AG04449 (cell line): Measurements from ENCODE around the gene PAGE2B.
"Not testable (repeated sequence)": the region's sequence is repeated elsewhere in the genome, so short reads cannot be mapped to it uniquely, and the experiment has no call there.

Experiments used
- CTCF ChIA-PET: fragments of 350-600 bp; formaldehyde crosslinking; extraction: SDS; loops from one replicate; lab custom pipeline; 2021; ENCODE audit warnings: antibody characterized with exemption; lab: Yijun Ruan, JAX
- POLR2A ChIA-PET: fragments of 400-600, 350-600 bp; formaldehyde crosslinking; extraction: SDS; loops from one replicate; lab custom pipeline; 2020; ENCODE audit warnings: antibody characterized with exemption, inconsistent platforms; lab: Yijun Ruan, JAX
- DNase-seq: peaks from one replicate; pipeline ENCODE4 v3.0.0-alpha.2; 2010; ENCODE audit warnings: low read depth, low spot score
- H3K4me3 ChIP-seq: 2 replicates; pipeline ENCODE4 v1.5.1; 2011; ENCODE audit warnings: low read depth, mild to moderate bottlenecking, control low read depth, low read length
- TF ChIP-seq, protein P1 (sequence below): IDR thresholded peaks from one replicate; pipeline ENCODE4 v1.5.1; 2011; ENCODE audit warnings: mild to moderate bottlenecking, moderate library complexity, low read length, control low read depth, inconsistent platforms; ENCODE audit not compliant: insufficient read depth; ENCODE audit errors: missing control alignments

The PAGE2B gene

DNA sequence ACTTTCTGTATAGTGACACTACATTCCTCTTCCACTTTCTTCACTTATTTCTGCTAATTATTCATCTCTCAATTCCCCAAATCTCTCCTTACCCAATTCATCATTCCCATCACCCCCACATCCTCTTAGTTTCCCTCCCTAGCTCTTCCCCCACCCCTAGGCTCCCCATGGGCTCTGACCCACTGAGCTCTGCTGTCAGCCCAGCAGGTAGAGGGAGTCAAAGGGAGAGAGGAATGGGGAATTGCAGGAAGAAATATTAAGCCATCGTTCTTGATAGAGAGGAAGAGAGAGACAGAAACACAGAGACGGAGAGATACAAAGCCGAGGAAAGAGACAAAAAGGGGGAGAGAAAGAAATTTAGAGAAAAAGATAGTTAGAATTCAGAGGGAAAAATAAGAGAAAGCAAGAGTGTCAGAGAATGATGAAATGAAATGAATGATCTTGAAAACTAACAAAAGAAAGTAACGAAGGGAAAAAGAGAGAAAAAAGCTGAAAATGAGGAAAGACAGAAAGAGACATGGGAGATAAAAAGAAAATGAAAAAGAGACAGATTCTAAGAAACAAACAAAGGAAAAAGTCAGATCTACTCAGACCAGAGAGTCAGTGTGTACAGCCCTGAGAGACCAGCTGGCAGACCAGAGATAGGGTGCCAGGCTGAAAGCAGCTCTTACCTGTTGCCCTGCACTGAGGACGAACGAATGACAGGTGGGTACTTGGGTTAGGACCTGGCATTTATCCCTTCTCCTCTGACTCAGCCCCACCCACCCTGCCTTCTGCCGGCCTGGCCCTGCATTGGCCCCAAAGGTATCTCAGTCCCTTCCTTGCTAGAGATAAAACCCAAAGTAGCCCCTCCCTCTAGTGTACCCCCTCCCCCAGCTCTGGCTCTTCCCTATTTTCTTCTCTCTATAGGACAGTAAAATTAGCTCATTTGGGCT lies 44.3 kb upstream of the PAGE2B start, which contains the start of gene ALAS2:
Gene ALAS2 (minus strand): TSS at position 707 of the 935 bp plus-strand sequence. CDS start 4,977 bp downstream, outside the sequence.
- DNase-seq: no peak
- CTCF ChIA-PET: no interaction called here
- TF ChIP-seq, protein P1, sequence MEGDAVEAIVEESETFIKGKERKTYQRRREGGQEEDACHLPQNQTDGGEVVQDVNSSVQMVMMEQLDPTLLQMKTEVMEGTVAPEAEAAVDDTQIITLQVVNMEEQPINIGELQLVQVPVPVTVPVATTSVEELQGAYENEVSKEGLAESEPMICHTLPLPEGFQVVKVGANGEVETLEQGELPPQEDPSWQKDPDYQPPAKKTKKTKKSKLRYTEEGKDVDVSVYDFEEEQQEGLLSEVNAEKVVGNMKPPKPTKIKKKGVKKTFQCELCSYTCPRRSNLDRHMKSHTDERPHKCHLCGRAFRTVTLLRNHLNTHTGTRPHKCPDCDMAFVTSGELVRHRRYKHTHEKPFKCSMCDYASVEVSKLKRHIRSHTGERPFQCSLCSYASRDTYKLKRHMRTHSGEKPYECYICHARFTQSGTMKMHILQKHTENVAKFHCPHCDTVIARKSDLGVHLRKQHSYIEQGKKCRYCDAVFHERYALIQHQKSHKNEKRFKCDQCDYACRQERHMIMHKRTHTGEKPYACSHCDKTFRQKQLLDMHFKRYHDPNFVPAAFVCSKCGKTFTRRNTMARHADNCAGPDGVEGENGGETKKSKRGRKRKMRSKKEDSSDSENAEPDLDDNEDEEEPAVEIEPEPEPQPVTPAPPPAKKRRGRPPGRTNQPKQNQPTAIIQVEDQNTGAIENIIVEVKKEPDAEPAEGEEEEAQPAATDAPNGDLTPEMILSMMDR: no peak
- no peak within 1 kb of the TSS for H3K4me3 ChIP-seq
- POLR2A ChIA-PET: no interaction called here

DNA sequence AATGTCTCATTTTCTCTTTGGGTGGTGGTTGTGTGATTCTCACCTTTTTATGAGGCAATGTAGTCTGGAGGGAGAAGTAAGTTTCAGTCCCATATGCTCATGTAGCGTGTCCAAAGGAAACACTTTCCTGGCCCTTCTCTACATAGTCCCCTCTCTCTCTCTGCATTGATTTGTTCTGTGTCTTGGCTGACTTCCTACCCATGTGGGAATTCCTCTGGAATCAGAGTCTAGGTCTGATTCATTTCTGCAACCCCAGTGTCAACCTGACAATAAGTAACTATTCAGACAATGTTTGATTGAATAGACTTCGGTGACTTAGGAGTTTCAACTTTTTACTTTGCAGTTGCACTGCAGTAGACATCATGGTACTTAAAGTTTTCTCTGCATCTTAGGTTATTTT lies 41.4 kb upstream of the PAGE2B start:
- TF ChIP-seq, protein P1: no peak
- CTCF ChIA-PET: no interaction called here
- no peak for DNase-seq
- H3K4me3 ChIP-seq: no peak overlapping the region
- POLR2A ChIA-PET: no interaction called here

DNA sequence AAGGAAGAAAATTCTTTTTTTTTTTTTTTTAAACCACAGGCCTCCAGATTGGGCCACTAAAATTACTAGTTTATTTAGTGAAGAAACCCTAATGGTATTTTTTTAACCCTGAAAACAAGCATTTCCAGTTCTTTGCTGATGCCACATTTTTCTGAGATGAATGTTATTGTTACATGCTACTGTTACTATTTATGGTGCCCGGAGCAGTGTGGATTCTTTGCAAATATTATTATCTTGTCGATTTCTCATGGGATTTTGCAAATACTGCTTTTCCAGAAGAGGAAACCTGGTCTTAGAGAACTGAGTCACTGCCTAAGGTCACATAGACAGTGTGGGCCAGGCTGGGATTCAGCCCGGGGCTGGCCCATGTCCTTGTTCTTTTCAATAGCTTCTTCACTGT lies 35.4 kb upstream of the PAGE2B start:
- DNase-seq: no peak
- no peak overlapping the region for H3K4me3 ChIP-seq
- TF ChIP-seq, protein P1: no peak
- ChIA-PET POLR2A (no interaction called here), CTCF (no interaction called here)

DNA sequence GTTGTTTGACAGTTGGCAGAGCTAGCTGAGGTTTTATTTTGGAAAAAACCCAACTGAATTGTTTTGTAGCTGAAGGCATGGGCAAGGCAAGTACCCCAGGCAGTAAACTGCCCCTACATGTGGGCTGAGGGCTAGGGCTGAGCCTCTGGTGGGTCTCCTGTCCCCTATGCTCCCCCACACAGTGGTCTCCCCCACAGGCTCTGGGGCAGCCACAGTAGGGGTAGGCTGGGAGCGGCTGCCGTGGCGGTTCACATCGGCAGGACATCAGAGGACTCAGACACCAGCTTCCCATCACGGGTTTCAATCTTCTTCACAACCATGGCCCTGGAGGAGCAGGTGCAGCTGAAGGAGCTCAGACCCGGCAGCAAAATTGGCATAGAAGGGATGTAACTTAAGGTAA lies 33.3 kb upstream of the PAGE2B start:
- no peak for DNase-seq
- TF ChIP-seq, protein P1: no peak
- H3K4me3 ChIP-seq: no peak overlapping the region
- CTCF ChIA-PET: no interaction called here
- POLR2A ChIA-PET: no interaction called here

DNA sequence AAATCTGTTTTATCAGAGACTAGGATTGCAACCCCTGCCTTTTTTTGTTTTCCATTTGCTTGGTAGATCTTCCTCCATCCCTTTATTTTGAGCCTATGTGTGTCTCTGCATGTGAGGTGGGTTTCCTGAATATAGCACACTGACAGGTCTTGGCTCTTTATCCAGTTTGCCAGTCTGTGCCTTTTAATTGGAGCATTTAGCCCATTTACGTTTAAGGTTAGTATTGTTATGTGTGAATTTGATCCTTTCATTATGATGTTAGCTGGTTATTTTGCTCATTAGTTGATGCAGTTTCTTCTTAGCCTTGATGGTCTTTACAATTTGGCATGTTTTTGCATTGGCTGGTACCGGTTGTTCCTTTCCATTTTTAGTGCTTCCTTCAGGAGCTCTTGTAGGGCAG lies 24.2 kb upstream of the PAGE2B start:
- H3K4me3 ChIP-seq, POLR2A ChIA-PET, CTCF ChIA-PET, DNase-seq: not testable (repeated sequence)

DNA sequence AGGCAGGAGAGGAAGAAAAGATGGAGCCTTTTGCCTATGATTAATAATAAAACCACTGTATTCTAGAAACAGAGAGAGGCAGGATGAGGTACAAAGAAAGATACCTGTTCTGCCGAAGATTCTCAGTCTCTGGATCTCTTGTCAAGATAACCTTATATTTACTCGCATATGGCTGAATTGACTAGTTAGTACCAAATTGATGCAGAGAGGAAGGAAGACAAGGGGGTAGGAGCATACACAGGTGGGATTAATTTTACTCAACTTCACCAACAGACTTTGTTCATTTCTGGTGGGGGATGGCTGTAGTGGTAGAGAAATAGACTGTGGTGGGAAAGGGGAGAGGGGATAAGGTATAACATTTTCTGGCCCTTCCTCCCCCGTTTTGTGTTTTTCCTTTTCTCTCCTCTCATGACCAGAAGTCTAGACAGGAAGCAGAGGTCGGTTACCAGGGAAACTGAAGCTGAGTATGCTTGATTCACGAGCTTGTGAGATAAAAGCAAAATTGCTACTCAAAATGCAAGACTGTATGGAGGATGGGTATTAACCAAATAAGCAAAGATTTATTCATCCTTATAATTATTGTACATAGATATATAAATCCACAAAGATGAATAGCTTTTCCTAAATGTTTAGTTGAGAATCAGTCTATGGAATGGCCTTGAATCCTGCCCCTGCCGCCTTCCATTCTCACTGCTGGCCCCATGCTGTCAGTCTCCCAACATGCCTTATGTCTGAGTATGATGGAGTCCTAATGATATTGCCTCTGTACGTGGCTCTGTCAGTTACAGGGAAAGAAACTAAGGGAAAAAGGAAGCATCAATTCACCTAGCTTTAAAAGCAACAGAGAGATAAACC lies 17.8 kb upstream of the PAGE2B start:
- no peak for DNase-seq
- no peak overlapping the region for H3K4me3 ChIP-seq
- ChIA-PET CTCF (interaction anchor here (0.7 to 1.3 kb wide), 7 partner anchors 47 to 1426 kb away, joined by 3 to 15 read pairs (median 4); no protein-coding TSS in a partner anchor), POLR2A (no interaction called here)
- TF ChIP-seq, protein P1: no peak
